SK-N-SH (cell line): ENCODE measurements around the gene VAV1. TPM values are rescaled to one million over a fixed set of nuclear protein-coding genes. Genes with fewer than 3 reads are reported as not detected.

ENCODE experiments used
- CTCF ChIA-PET: fragments of 300-600, 350-600 bp; formaldehyde crosslinking; extraction: SDS; loops from one replicate; lab custom pipeline; 2021; lab: Yijun Ruan, JAX
- POLR2A ChIA-PET: fragments of 350-600 bp; sonication (Branson Sonifier 250); formaldehyde crosslinking; extraction: SDS; loops from one replicate; lab custom pipeline; 2020; ENCODE audit warnings: antibody characterized with exemption, inconsistent platforms; lab: Yijun Ruan, JAX
- DNase-seq: peaks from one replicate; pipeline ENCODE4 v3.0.0; 2012
- H2AFZ ChIP-seq: fragments of 200-600 bp; sonication (generic); 2 replicates; pipeline ENCODE4 v1.8.1; 2016; ENCODE audit warnings: antibody characterized with exemption, mild to moderate bottlenecking, low read depth
- H3F3A ChIP-seq: fragments of 200-600 bp; sonication (generic); replicated peaks from 2 replicates; pipeline ENCODE3; 2016; ENCODE audit warnings: antibody characterized with exemption, mild to moderate bottlenecking; ENCODE audit not compliant: insufficient read depth
- H3K27ac ChIP-seq, 2 experiments: fragments of 200-500 bp in 1 of 2; fragments of 200-600 bp in 1 of 2; sonication (Bioruptor generic) in 1 of 2; sonication (generic), shearing (Covaris generic) in 1 of 2; 2 replicates each; pipeline versions ENCODE4 v1.5.1 to v1.6.1; 2014 to 2016; ENCODE audit warnings: low read depth in 2 of 2, inconsistent platforms in 1 of 2, low read length in 1 of 2, mild to moderate bottlenecking in 1 of 2, mixed read lengths in 1 of 2
- H3K27me3 ChIP-seq: fragments of 200-600 bp; sonication (generic), shearing (Covaris generic); 2 replicates; pipeline ENCODE4 v1.6.1; 2016; ENCODE audit warnings: mixed run types; ENCODE audit not compliant: insufficient read depth
- H3K36me3 ChIP-seq, 2 experiments: fragments of 200-500 bp in 1 of 2; fragments of 200-600 bp in 1 of 2; sonication (Bioruptor generic) in 1 of 2; sonication (generic) in 1 of 2; replicated peaks in 1 of 2; 2 replicates each; pipeline versions ENCODE3 to v1.5.1; 2014 to 2016; ENCODE audit warnings: low read length in 1 of 2, mild to moderate bottlenecking in 1 of 2; ENCODE audit not compliant: insufficient read depth in 2 of 2, control insufficient read depth in 1 of 2
- H3K4me1 ChIP-seq, 2 experiments: fragments of 200-500 bp in 1 of 2; fragments of 200-600 bp in 1 of 2; sonication (Bioruptor generic) in 1 of 2; sonication (generic), shearing (Covaris generic) in 1 of 2; 2 replicates each; pipeline versions ENCODE4 v1.5.1 to v1.6.1; 2014 to 2016; ENCODE audit warnings: low read depth in 1 of 2, low read length in 1 of 2, mixed run types in 1 of 2; ENCODE audit not compliant: insufficient read depth in 2 of 2, control insufficient read depth in 1 of 2
- H3K4me2 ChIP-seq: fragments of 200-600 bp; sonication (generic), shearing (Covaris generic); 2 replicates; pipeline ENCODE4 v1.6.1; 2017; ENCODE audit warnings: mixed run types
- H3K4me3 ChIP-seq, 2 experiments: fragments of 200-500 bp in 1 of 2; fragments of 200-600 bp in 1 of 2; sonication (Bioruptor generic) in 1 of 2; sonication (generic), shearing (Covaris generic) in 1 of 2; 2 replicates each; pipeline versions ENCODE4 v1.5.1 to v1.8.1; 2014 to 2016; ENCODE audit warnings: low read depth in 2 of 2, inconsistent platforms in 1 of 2, low read length in 1 of 2, mild to moderate bottlenecking in 1 of 2, mixed read lengths in 1 of 2, moderate library complexity in 1 of 2
- H3K79me2 ChIP-seq: fragments of 200-600 bp; sonication (generic); 2 replicates; pipeline ENCODE4 v1.8.1; 2017; ENCODE audit warnings: mild to moderate bottlenecking; ENCODE audit not compliant: insufficient read depth
- H3K9ac ChIP-seq: fragments of 200-600 bp; sonication (generic); 2 replicates; pipeline ENCODE4 v1.6.1; 2017; ENCODE audit warnings: mixed run types
- H3K9me2 ChIP-seq: fragments of 200-600 bp; sonication (generic); 2 replicates; pipeline ENCODE4 v1.6.1; 2017; ENCODE audit warnings: mixed run types
- H3K9me3 ChIP-seq: fragments of 200-600 bp; sonication (generic); 2 replicates; pipeline ENCODE4 v1.6.1; 2017; ENCODE audit warnings: mixed run types, mild to moderate bottlenecking, moderate library complexity
- H4K20me1 ChIP-seq: fragments of 200-600 bp; sonication (generic); 2 replicates; pipeline ENCODE4 v1.6.1; 2017; ENCODE audit warnings: mild to moderate bottlenecking, mixed run types; ENCODE audit not compliant: insufficient read depth
- CHD2 ChIP-seq: fragments of 150-350 bp; IDR thresholded peaks from 2 replicates; pipeline ENCODE4 v1.6.1; 2018; ENCODE audit warnings: low read length; ENCODE audit not compliant: partially characterized antibody
- CTCF ChIP-seq: fragments of 200-600 bp; sonication (generic); IDR thresholded peaks from 2 replicates; pipeline ENCODE4 v1.6.1; 2017; ENCODE audit warnings: antibody characterized with exemption, mild to moderate bottlenecking, moderate library complexity
- EP300 ChIP-seq, 2 experiments: IDR thresholded peaks; 2 replicates each; pipeline versions ENCODE4 v1.4.0 to v1.6.1; 2012; ENCODE audit warnings: borderline replicate concordance in 1 of 2, low read depth in 1 of 2, low read length in 1 of 2
- FOSL2 ChIP-seq: IDR thresholded peaks from 2 replicates; pipeline ENCODE4 v1.4.0; 2012; ENCODE audit warnings: low read depth, mild to moderate bottlenecking, moderate library complexity, borderline replicate concordance
- IRF3 ChIP-seq: fragments of 150-350 bp; IDR thresholded peaks from 2 replicates; pipeline ENCODE4 v1.6.1; 2016; ENCODE audit warnings: mild to moderate bottlenecking, low read depth, low read length
- JUND ChIP-seq: IDR thresholded peaks from 2 replicates; pipeline ENCODE4 v1.4.0; 2012
- MAX ChIP-seq: IDR thresholded peaks from 2 replicates; pipeline ENCODE4 v1.4.0; 2012; ENCODE audit warnings: low read depth
- MEF2A ChIP-seq: IDR thresholded peaks from 2 replicates; pipeline ENCODE4 v1.4.0; 2012; ENCODE audit warnings: low read depth, borderline replicate concordance
- NFIC ChIP-seq: IDR thresholded peaks from 2 replicates; pipeline ENCODE4 v1.4.0; 2012; ENCODE audit warnings: borderline replicate concordance
- PBX3 ChIP-seq: IDR thresholded peaks from 2 replicates; pipeline ENCODE4; 2012
- RCOR1 ChIP-seq: fragments of 150-350 bp; IDR thresholded peaks from 2 replicates; pipeline ENCODE4 v1.6.1; 2017; ENCODE audit warnings: antibody characterized with exemption, low read length
- RFX5 ChIP-seq: IDR thresholded peaks from 2 replicates; pipeline ENCODE4 v1.6.1; 2012; ENCODE audit warnings: mild to moderate bottlenecking, improper control_type of control experiment, low read length
- SIN3A ChIP-seq: IDR thresholded peaks from 2 replicates; pipeline ENCODE4 v1.6.1; 2012; ENCODE audit warnings: low read depth, mild to moderate bottlenecking, low read length, moderate library complexity, borderline replicate concordance
- TCF12 ChIP-seq: IDR thresholded peaks from 2 replicates; pipeline ENCODE4 v1.4.0; 2012
- ZBTB33 ChIP-seq: IDR thresholded peaks from 2 replicates; pipeline ENCODE4 v1.4.0; 2012; ENCODE audit warnings: low read depth, borderline replicate concordance
- WGBS: methylation state at CpG from one replicate; pipeline ENCODE4 v1.1.6; 2017; ENCODE audit warnings: low lambda C conversion rate; 5-methylcytosine and 5-hydroxymethylcytosine counted together
- polyA plus RNA-seq, 3 experiments: library from polyadenylated mRNA; depleted of rRNA; stranded (reverse); fragments of >200 nt; gene quantifications; 2 replicates each; pipeline ENCODE4 v1.2.3, GENCODE V29; 2012

VAV1 gene
- polyA plus RNA-seq, 1 of the 3 experiments (the other 2 are of a cell fraction): 0.02 TPM

DNA sequence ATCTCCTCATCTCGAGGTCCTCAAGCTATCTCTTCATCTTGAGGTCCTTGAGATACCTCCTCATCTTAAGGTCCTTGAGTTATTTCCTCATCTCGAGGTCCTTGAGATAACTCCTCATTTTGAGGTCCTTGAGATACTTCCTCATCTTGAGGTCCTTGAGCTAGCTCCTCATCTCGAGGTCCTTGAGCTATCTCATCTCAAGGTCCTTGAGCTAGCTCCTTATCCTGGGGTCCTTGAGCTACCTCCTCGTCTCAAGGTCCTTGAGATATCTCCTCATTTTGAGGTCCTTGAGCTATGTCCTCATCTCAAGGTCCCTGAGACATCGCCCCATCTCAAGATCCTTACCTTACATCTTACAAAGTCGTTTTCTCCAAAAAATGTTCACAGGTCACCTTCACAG is 18.7 kb downstream of the VAV1 start:
- no peaks in the 10 kb centered on the region for H4K20me1 ChIP-seq
- TF ChIP-seq RFX5 (no peak), PBX3 (no peak), SIN3A (no peak), CTCF (no peak), EP300 (IDR thresholded peaks at IDR 0.05; ENCODE audit: borderline replicate concordance in 1 of 2, low read depth in 1 of 2, low read length in 1 of 2) (no peak), IRF3 (no peak), NFIC (no peak), MEF2A (no peak), TCF12 (no peak), ZBTB33 (no peak), RCOR1 (no peak), MAX (no peak), JUND (no peak), FOSL2 (no peak), CHD2 (no peak)
- no peaks in the 10 kb centered on the region for H3K9me3 ChIP-seq
- no peaks in the 10 kb centered on the region for H3K79me2 ChIP-seq
- ChIA-PET CTCF (interaction anchor here (1.2 to 1.4 kb wide), 2 partner anchors 10 to 71 kb away, joined by 3 to 5 read pairs; no protein-coding TSS in a partner anchor), POLR2A (no interaction called here)
- H3K9me2 ChIP-seq: no peaks in the 10 kb centered on the region
- no peak overlapping the region for H3K4me2 ChIP-seq
- no peaks in the 10 kb centered on the region for H3F3A ChIP-seq
- H3K27me3 ChIP-seq: peaks cover 16% of the 10 kb centered on the region; the same call in 1 of the 2 replicates
- H3K27ac ChIP-seq: no peak overlapping the region
- no peak for DNase-seq
- 7% methylated on average over 6 of the region's 6 CpGs for WGBS
- no peak overlapping the region for H2AFZ ChIP-seq
- H3K4me1 ChIP-seq: no peaks in the 10 kb centered on the region
- H3K36me3 ChIP-seq: no peaks in the 10 kb centered on the region
- no peak overlapping the region for H3K9ac ChIP-seq
- no peak overlapping the region for H3K4me3 ChIP-seq
